VCaP (cell line): ENCODE results near the gene SV2C.

Experiments
- H3K27ac ChIP-seq: fragments of 450-650 bp; 2 replicates; pipeline ENCODE4 v1.5.1; 2017
- CTCF ChIP-seq: fragments of 450-650 bp; conservative IDR thresholded peaks from 2 replicates; pipeline ENCODE4 v1.5.1; 2017; ENCODE audit warnings: mild to moderate bottlenecking, moderate library complexity

SV2C gene

GRCh38 chr5:76065258-76065657 is 17.9 kb upstream of the SV2C start:
- TF ChIP-seq CTCF, result no peak
- H3K27ac ChIP-seq, result no peak overlapping the region

- no peak overlapping the region for H3K27ac ChIP-seq
- TF ChIP-seq CTCF, result no peak
Observed at GRCh38 chr5:76069061-76069735, 14.0 kb upstream of the SV2C start.

- peak; percentile 89 for TF ChIP-seq CTCF
Observed at GRCh38 chr5:76074487-76075065, 8.6 kb upstream of the SV2C start.

GRCh38 chr5:76081811-76082771 is 1.1 kb upstream of the SV2C start:
- no peak for TF ChIP-seq CTCF
- H3K27ac ChIP-seq, result no peak overlapping the region

More at GRCh38 chr5:76074487-76075065, 8.6 kb upstream of the SV2C start:
- H3K27ac ChIP-seq, result no peak overlapping the region

DNA sequence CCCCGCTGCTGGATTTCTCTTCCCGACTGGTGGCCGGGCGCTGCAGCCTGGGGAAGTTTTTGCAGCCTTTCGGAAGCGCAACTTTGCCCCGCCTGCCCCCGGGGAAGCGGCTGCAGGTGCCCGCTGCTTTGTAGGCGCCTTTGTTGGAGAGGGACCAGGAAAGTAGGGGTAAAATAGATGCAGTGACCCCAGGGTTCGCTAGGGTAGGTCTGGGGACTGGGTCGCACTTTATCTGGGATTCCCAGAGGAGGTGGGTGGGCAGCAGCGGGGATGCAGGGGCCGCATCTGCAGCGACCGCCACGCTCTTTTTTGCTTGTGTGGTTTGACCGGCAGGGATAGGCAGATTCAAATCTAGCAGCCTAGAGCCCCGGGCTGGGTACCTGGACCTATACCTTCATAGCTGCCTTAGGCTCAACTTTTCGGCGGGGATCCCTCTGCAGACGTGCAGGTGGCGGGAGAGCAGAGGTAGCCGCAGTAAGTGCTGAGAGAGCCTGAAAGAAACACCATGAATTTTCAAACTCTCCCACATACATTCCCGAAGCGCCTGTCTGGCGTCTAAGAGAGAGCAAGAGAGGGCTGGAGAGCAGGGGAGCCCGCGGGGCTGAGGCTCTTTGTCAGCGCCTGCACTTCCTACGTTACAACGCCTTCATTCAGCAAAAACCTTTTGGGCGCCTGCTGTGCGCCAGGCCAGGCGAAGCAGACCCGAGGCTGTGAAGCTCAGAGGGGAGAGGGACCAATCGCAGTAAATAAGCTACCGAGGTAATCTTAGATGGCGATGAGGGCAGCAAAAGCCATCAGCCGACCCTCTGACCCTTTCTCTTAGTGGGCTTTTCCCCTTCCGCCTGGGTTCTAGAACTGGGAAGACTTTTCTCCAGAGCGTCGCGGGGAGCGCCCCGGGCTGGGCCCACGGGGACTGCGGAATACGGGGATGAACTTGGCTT is 642 bp downstream of the SV2C start:
- no peak overlapping the region for H3K27ac ChIP-seq
- no peak for TF ChIP-seq CTCF

GRCh38 chr5:76084496-76085242 is 1.5 kb downstream of the SV2C start:
- no peak for TF ChIP-seq CTCF
- H3K27ac ChIP-seq, result no peak overlapping the region
